SK-N-SH (cell line): ENCODE measurements around the gene COPS3.

Source experiments
- CHD2 ChIP-seq: fragments of 150-350 bp; IDR thresholded peaks from 2 replicates; pipeline ENCODE4 v1.6.1; 2018; ENCODE audit warnings: low read length; ENCODE audit not compliant: partially characterized antibody
- FOSL2 ChIP-seq: IDR thresholded peaks from 2 replicates; pipeline ENCODE4 v1.4.0; 2012; ENCODE audit warnings: low read depth, mild to moderate bottlenecking, moderate library complexity, borderline replicate concordance
- GATA2 ChIP-seq: sonication (generic); formaldehyde crosslinking; IDR thresholded peaks from 2 replicates; pipeline ENCODE4 v1.5.0; 2020; ENCODE audit warnings: mild to moderate bottlenecking, missing genetic modification reagents
- MXI1 ChIP-seq: IDR thresholded peaks from 2 replicates; pipeline ENCODE4 v1.6.1; 2012; ENCODE audit warnings: mild to moderate bottlenecking, low read depth, low read length, improper control_type of control experiment
- POLR2AphosphoS5 ChIP-seq: IDR thresholded peaks from 2 replicates; pipeline ENCODE4 v1.6.1; 2012; ENCODE audit warnings: low read depth, low read length
- YY1 ChIP-seq: IDR thresholded peaks from 2 replicates; pipeline ENCODE4 v1.4.0; 2012; ENCODE audit warnings: low read depth, mild to moderate bottlenecking
- TF ChIP-seq, protein P1 (sequence below): fragments of 200-600 bp; sonication (generic); IDR thresholded peaks from 2 replicates; pipeline ENCODE4 v1.6.1; 2017; ENCODE audit warnings: antibody characterized with exemption, mild to moderate bottlenecking, moderate library complexity
- TF ChIP-seq, protein P2 (sequence below): IDR thresholded peaks from 2 replicates; pipeline ENCODE4 v1.4.0; 2012; ENCODE audit warnings: low read depth, borderline replicate concordance
- TF ChIP-seq, protein P3 (sequence below): IDR thresholded peaks from 2 replicates; pipeline ENCODE4 v1.6.1; 2012; ENCODE audit warnings: mild to moderate bottlenecking, low read depth, low read length, moderate library complexity
- TF ChIP-seq, protein P4 (sequence below): IDR thresholded peaks from 2 replicates; pipeline ENCODE4 v1.4.0; 2012; ENCODE audit warnings: low read depth

DNA sequence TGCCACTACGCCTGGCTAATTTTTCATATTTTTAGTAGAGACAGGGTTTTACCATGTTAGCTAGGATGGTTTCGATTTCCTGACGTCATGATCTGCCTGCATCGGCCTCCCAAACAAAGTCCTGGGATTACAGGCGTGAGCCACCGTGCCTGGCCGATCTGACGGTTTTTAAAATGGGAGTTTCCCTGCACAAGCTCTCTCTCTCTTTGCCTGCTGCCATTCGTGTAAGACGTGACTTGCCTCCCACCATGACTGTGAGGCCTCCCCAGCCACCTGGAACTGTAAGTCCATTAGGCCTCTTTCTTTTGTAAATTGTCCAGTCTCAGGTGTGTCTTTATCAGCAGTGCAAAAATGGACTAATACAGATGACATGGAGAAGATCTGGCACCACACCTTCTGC, 39.4 kb downstream of the COPS3 start:
- TF ChIP-seq, protein P1, sequence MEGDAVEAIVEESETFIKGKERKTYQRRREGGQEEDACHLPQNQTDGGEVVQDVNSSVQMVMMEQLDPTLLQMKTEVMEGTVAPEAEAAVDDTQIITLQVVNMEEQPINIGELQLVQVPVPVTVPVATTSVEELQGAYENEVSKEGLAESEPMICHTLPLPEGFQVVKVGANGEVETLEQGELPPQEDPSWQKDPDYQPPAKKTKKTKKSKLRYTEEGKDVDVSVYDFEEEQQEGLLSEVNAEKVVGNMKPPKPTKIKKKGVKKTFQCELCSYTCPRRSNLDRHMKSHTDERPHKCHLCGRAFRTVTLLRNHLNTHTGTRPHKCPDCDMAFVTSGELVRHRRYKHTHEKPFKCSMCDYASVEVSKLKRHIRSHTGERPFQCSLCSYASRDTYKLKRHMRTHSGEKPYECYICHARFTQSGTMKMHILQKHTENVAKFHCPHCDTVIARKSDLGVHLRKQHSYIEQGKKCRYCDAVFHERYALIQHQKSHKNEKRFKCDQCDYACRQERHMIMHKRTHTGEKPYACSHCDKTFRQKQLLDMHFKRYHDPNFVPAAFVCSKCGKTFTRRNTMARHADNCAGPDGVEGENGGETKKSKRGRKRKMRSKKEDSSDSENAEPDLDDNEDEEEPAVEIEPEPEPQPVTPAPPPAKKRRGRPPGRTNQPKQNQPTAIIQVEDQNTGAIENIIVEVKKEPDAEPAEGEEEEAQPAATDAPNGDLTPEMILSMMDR: no peak
- TF ChIP-seq CHD2: no peak
- TF ChIP-seq FOSL2: no peak
- TF ChIP-seq POLR2AphosphoS5: no peak
- TF ChIP-seq YY1: no peak
- no peak for TF ChIP-seq GATA2 (CRISPR knock-in tag)
- TF ChIP-seq, protein P2, sequence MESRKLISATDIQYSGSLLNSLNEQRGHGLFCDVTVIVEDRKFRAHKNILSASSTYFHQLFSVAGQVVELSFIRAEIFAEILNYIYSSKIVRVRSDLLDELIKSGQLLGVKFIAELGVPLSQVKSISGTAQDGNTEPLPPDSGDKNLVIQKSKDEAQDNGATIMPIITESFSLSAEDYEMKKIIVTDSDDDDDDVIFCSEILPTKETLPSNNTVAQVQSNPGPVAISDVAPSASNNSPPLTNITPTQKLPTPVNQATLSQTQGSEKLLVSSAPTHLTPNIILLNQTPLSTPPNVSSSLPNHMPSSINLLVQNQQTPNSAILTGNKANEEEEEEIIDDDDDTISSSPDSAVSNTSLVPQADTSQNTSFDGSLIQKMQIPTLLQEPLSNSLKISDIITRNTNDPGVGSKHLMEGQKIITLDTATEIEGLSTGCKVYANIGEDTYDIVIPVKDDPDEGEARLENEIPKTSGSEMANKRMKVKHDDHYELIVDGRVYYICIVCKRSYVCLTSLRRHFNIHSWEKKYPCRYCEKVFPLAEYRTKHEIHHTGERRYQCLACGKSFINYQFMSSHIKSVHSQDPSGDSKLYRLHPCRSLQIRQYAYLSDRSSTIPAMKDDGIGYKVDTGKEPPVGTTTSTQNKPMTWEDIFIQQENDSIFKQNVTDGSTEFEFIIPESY: no peak
- TF ChIP-seq, protein P3, sequence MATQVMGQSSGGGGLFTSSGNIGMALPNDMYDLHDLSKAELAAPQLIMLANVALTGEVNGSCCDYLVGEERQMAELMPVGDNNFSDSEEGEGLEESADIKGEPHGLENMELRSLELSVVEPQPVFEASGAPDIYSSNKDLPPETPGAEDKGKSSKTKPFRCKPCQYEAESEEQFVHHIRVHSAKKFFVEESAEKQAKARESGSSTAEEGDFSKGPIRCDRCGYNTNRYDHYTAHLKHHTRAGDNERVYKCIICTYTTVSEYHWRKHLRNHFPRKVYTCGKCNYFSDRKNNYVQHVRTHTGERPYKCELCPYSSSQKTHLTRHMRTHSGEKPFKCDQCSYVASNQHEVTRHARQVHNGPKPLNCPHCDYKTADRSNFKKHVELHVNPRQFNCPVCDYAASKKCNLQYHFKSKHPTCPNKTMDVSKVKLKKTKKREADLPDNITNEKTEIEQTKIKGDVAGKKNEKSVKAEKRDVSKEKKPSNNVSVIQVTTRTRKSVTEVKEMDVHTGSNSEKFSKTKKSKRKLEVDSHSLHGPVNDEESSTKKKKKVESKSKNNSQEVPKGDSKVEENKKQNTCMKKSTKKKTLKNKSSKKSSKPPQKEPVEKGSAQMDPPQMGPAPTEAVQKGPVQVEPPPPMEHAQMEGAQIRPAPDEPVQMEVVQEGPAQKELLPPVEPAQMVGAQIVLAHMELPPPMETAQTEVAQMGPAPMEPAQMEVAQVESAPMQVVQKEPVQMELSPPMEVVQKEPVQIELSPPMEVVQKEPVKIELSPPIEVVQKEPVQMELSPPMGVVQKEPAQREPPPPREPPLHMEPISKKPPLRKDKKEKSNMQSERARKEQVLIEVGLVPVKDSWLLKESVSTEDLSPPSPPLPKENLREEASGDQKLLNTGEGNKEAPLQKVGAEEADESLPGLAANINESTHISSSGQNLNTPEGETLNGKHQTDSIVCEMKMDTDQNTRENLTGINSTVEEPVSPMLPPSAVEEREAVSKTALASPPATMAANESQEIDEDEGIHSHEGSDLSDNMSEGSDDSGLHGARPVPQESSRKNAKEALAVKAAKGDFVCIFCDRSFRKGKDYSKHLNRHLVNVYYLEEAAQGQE: no peak
- TF ChIP-seq MXI1: no peak
- TF ChIP-seq, protein P4, sequence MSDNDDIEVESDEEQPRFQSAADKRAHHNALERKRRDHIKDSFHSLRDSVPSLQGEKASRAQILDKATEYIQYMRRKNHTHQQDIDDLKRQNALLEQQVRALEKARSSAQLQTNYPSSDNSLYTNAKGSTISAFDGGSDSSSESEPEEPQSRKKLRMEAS: no peak
